NCI-H1417 treated with DMSO at 0.1 percent for 48 hours (cell line): ENCODE measurements around the gene PRMT1.
"Not testable (repeated sequence)": the region's sequence is repeated elsewhere in the genome, so short reads cannot be mapped to it uniquely, and the experiment has no call there.

ENCODE experiments used
- DNase-seq: peaks from one replicate; lab custom pipeline; 2025; lab: John Stamatoyannopoulos, UW

PRMT1 gene

GRCh38 chr19:49719420-49719819 lies 42.3 kb downstream of the PRMT1 start:
- not testable (repeated sequence) for DNase-seq

DNA sequence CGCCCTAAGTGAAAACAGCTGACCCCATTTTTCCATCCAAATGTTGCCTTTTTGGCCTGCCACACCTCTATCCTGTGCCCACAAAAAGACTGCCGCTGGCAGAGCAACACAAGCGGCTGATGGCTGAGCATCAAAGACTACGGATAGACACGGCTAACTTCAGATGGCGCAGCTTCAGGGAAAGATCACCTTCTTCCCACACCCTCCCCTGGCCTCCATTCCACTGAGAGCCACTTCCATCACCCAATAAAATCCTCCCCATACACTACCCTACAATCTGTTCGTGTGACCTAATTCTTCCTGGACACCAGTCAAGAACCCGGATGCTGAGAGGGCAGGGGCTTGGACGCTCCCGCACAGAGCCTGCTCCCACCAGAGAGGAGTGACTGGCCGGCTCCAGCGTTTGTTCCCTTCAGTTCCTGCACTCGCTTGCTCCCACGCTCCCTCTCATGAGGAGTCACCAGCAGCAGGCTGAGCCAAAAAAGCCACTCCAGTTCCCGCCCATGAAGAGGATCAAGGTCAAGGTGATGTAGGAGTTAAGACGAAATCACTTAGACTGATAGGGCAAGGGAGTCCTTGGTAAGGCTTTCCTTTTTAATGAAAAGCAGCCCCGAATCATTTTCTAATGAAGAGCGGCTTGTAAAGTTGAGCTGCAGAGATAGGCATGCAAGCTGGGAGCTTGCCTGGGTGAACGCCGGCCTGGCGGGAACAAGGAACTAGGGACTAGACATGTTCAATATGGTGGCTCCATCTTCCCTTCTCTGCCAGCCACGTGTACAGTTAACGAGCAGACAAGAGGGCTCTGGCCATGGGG lies 50.4 kb downstream of the PRMT1 start:
- no peak for DNase-seq

GRCh38 chr19:49730166-49730565 lies 53.1 kb downstream of the PRMT1 start:
- DNase-seq: no peak
